Body of pancreas (tissue), 4 donors: ENCODE results near the gene ASTN2. TPM values are rescaled to one million over a fixed set of nuclear protein-coding genes. Genes with fewer than 3 reads are reported as not detected.

Experiments used
- ATAC-seq: fragments of 150-250 bp; one replicate; pipeline ENCODE4 v1.9.1; 2016
- DNase-seq, 4 donors: peaks; one replicate each; pipeline ENCODE4 v3.0.0-alpha.2; 2019
- H3K27ac ChIP-seq, 4 donors: fragments of 200-600 bp; sonication (generic); 1 replicate in 3 of 4; 2 replicates in 1 of 4; pipeline versions ENCODE4 v1.5.1 to v1.6.1; 2016 to 2019; ENCODE audit warnings: mild to moderate bottlenecking in 1 of 4, mixed read lengths in 1 of 4, moderate library complexity in 1 of 4
- H3K27me3 ChIP-seq, 2 donors: fragments of 200-600 bp; sonication (generic); one replicate each; pipeline ENCODE4 v1.6.0; 2016; ENCODE audit warnings: mild to moderate bottlenecking in 1 of 2
- H3K36me3 ChIP-seq, 2 donors: fragments of 200-600 bp; sonication (generic); replicated peaks in 1 of 2; 2 replicates each; pipeline ENCODE4 v1.5.1; 2016; ENCODE audit warnings: low read depth in 2 of 2; ENCODE audit not compliant: insufficient read depth in 1 of 2
- H3K4me1 ChIP-seq: fragments of 200-600 bp; sonication (generic); one replicate; pipeline ENCODE4 v1.6.0; 2016
- H3K4me3 ChIP-seq, 2 donors: fragments of 200-600 bp; sonication (generic); 1 replicate in 1 of 2; 2 replicates in 1 of 2; pipeline ENCODE4 v1.5.1; 2016 to 2019
- H3K9me3 ChIP-seq, 3 donors: fragments of 200-600 bp; sonication (generic); 1 replicate in 2 of 3; 2 replicates in 1 of 3; pipeline ENCODE4 v1.5.1; 2016
- POLR2A ChIP-seq, 3 donors: fragments of 450-650 bp; IDR thresholded peaks; one replicate each; pipeline ENCODE4 v1.6.1; 2016; ENCODE audit warnings: antibody characterized with exemption in 3 of 3, mild to moderate bottlenecking in 2 of 3
- WGBS, 2 donors: methylation state at CpG; one replicate each; pipeline ENCODE4 v1.1.5; 2017; 5-methylcytosine and 5-hydroxymethylcytosine counted together
- intact Hi-C: fragments of 100-400 bp; cut with DNase I; formaldehyde crosslinking; loops from one replicate; pipeline ENCODE4 v1.15.1; 2023
- total RNA-seq, 2 donors: library from RNA; depleted of rRNA; stranded (reverse); fragments of >200 nt; gene quantifications; one replicate each; pipeline ENCODE4 v1.1.0, GENCODE V29; 2016
- TF ChIP-seq, protein P1 (sequence below), 7 experiments: fragments of 450-650 bp in 4 of 7; fragments of 200-600 bp in 3 of 7; sonication (generic) in 3 of 7; IDR thresholded peaks; one replicate each; pipeline ENCODE4 v1.5.1; 2016 to 2019; ENCODE audit warnings: antibody characterized with exemption in 7 of 7

The ASTN2 gene
- total RNA-seq, 2 donors from 2014 or later = 8.2 to 9.6 TPM

DNA sequence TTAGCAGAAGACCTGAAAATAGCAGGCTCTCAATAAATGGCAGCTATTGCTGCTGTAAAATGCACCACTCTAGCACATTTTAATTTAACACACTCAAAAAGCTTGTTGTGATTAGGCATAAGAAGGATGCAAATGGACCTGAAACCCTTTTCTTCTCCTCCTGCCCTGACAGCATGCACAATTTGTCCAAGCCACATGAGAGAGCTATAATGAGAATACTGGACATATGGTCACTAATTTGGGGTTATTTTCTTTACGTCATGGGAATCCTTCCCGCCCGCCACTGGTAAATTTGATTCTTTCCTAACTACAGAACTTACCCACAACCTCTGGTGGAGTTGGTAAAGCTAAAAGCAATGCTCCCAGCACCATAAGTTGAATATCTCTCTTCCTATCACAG lies 665.7 kb downstream of the ASTN2 start:
- no peaks in the 10 kb centered on the region for H3K36me3 ChIP-seq
- H3K4me1 ChIP-seq = no peaks in the 10 kb centered on the region
- H3K9me3 ChIP-seq = no peaks in the 10 kb centered on the region
- DNase-seq (no peak), ATAC-seq (no peak)
- H3K4me3 ChIP-seq = no peak overlapping the region
- no peak overlapping the region for H3K27ac ChIP-seq
- no peaks in the 10 kb centered on the region for H3K27me3 ChIP-seq
- intact Hi-C loops = no loop called here
- TF ChIP-seq, protein P1, sequence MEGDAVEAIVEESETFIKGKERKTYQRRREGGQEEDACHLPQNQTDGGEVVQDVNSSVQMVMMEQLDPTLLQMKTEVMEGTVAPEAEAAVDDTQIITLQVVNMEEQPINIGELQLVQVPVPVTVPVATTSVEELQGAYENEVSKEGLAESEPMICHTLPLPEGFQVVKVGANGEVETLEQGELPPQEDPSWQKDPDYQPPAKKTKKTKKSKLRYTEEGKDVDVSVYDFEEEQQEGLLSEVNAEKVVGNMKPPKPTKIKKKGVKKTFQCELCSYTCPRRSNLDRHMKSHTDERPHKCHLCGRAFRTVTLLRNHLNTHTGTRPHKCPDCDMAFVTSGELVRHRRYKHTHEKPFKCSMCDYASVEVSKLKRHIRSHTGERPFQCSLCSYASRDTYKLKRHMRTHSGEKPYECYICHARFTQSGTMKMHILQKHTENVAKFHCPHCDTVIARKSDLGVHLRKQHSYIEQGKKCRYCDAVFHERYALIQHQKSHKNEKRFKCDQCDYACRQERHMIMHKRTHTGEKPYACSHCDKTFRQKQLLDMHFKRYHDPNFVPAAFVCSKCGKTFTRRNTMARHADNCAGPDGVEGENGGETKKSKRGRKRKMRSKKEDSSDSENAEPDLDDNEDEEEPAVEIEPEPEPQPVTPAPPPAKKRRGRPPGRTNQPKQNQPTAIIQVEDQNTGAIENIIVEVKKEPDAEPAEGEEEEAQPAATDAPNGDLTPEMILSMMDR (IDR thresholded peaks at IDR 0.05) = no peak
- TF ChIP-seq POLR2A (IDR thresholded peaks at IDR 0.05) = no peak
- 94 to 97% methylated on average over 3 of the region's 3 CpGs for WGBS, 2 donors

DNA sequence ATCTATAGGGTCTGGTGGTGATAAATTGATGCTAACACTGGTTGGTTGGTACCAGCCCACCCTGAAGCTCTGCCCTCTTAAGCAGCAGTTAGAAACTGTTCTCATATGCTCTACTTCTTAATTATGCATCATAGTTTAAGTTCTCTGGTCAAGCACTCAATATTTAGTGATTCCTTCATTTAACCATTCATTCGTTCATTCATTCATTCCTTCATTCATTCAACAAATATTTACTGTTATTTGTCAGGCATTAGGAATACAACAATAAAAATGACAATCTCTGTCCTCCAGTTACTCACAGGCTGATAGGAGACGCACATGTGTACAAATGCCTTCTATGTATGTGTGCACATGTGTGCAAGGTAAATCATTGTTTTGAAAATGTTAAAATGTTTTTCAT lies 673.1 kb downstream of the ASTN2 start:
- H3K4me1 ChIP-seq = no peaks in the 10 kb centered on the region
- ATAC-seq (no peak), DNase-seq (no peak)
- H3K27ac ChIP-seq = no peak overlapping the region
- H3K27me3 ChIP-seq = no peaks in the 10 kb centered on the region
- H3K9me3 ChIP-seq = no peaks in the 10 kb centered on the region
- 58 to 63% methylated on average over 2 of the region's 2 CpGs for WGBS, 2 donors
- no peak overlapping the region for H3K4me3 ChIP-seq
- intact Hi-C loops = no loop called here
- no peaks in the 10 kb centered on the region for H3K36me3 ChIP-seq
- no peak for TF ChIP-seq POLR2A (IDR thresholded peaks at IDR 0.05)
- TF ChIP-seq, protein P1 (IDR thresholded peaks at IDR 0.05) = no peak

DNA sequence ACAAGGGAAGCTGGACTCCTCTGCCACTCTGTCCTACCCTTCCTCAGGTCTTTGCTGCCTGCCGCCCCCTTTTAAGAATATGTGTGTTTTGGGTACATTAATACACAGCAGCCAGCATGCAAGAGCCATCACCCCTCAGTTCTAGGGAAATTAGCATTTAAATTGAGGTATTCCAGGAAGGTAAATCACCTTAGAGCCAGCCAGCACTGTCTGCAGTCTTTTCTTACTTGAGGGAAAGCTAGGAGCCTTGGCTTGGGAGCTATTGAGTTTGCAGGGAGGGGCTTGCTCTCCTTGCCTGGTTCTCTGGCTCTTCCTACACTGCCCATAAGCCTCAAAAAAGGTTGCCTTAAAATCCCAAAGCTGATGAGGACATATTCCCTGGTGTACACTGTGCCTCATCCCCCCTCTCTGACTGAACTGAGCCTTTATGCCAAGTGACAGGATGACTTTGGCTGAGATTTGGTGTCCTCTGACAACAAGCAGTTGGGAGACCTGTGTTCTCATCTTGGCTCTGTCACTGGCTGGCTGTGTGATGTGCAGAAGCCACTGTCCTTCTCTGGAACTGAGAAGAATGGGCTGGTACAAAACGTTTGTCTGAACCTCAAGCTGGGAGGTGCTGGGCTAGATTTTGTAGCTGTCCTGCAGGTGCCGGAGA lies 673.6 kb downstream of the ASTN2 start:
- TF ChIP-seq POLR2A (IDR thresholded peaks at IDR 0.05) = no peak
- TF ChIP-seq, protein P1 (IDR thresholded peaks at IDR 0.05) = no peak
- no peak overlapping the region for H3K27ac ChIP-seq
- no peak for ATAC-seq
- no peaks in the 10 kb centered on the region for H3K4me1 ChIP-seq
- intact Hi-C loops = no loop called here
- H3K27me3 ChIP-seq = no peaks in the 10 kb centered on the region
- H3K4me3 ChIP-seq = no peak overlapping the region
- no peaks in the 10 kb centered on the region for H3K36me3 ChIP-seq
- no peaks in the 10 kb centered on the region for H3K9me3 ChIP-seq
- DNase-seq = no peak
- whole genome bisulfite sequencing, 2 donors = 64 to 83% methylated on average over 3 of the region's 3 CpGs

DNA sequence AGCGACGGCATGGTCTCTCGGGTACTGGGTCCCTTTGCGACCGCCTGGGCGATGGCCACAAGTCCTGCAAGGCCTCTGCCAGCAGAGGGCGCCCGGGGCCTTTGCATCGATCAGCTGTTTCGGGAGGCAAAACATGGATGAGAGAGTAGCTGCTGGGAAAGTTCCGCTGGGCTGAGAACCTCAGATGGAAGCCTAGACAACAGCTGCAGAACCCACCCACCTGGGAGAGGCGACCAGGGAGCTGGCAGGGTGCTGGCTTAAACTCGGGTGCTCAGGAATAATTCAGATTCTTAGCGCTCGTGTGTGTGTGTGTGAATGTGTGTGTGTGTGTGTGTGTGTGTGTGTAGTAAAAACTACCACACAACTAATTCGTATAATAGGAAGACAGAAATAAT lies 677.7 kb downstream of the ASTN2 start:
- 3 to 13% methylated on average over 14 to 16 of the region's 16 CpGs for WGBS, 2 donors
- no peaks in the 10 kb centered on the region for H3K27me3 ChIP-seq
- no peaks in the 10 kb centered on the region for H3K4me1 ChIP-seq
- DNase-seq = peak; percentile 82 to 88 (median 82)
- no peak overlapping the region for H3K27ac ChIP-seq
- intact Hi-C loops = no loop called here
- H3K36me3 ChIP-seq = no peaks in the 10 kb centered on the region
- TF ChIP-seq, protein P1 (IDR thresholded peaks at IDR 0.05) = peak; percentile 80 to 91 (median 89)
- no peak for TF ChIP-seq POLR2A (IDR thresholded peaks at IDR 0.05)
- peak; percentile 69 for ATAC-seq
- no peak overlapping the region for H3K4me3 ChIP-seq
- no peaks in the 10 kb centered on the region for H3K9me3 ChIP-seq
